Measurements from ENCODE around the gene RTN4IP1. TPM values are rescaled to one million over a fixed set of nuclear protein-coding genes. Genes with fewer than 3 reads are reported as not detected.

Gene RTN4IP1
- total and polyA plus RNA-seq, 2 of the 13 experiments (the other 11 are each of a cell fraction or from before 2014, with no cell fraction given), result 5.5 to 17.2 TPM

DNA sequence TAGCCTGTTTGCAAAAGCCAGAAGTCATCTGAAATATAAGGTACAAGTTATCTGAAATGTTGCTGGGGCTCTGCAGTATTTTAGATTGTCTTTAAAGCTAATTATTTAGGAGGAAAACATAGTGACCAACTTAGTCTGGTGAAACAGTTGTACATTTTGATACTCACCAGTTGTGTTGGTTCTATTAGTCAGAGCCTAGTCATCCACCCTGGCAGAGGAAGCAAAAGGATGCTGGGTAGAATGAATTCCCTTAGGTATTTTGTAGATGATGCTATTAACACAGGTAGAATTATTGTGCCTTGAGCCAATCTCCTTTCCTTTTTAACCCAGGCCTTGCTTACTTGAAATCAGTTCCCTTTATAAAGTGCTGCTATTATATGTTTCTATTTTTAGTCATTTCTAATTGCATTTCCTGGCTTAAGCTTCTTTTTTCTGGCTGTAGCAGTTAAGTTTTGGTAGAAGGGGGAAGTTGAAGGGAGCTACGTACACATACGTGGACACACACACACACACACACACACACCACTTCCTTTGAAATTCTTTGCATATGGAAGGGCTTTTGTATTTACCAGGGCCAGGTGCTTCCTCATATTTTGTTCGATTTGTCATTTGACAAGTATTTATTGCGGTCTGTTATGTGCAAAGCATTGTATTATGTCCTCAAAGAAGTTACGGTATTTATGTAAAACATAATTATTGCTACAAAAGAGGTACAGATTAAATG, 82.4 kb downstream of the RTN4IP1 start:
- 51% methylated on average over 5 of the region's 5 CpGs for WGBS (ENCODE audit: low lambda C conversion rate)
- CTCF ChIA-PET (ENCODE audit: low intra/inter-chr PET ratio, low total read pairs), result no interaction called here
- peaks cover 4 to 25% of the 10 kb centered on the region in 2 experiments; a peak in 4 of 5 replicates for H3K36me3 ChIP-seq (replicated peaks in 1 of 2; ENCODE audit: control insufficient read depth in 1 of 2, insufficient read depth in 2 of 2, low read length in 2 of 2)
- peak; percentile 9; the same call in 1 of the 2 replicates for TF ChIP-seq FOSL2 (CRISPR knock-in tag; IDR thresholded peaks at IDR 0.05)
- TF ChIP-seq ZNF33A (CRISPR knock-in tag; IDR thresholded peaks at IDR 0.05; ENCODE audit: borderline replicate concordance), result no peak
- no peak for TF ChIP-seq ZNF75D (CRISPR knock-in tag; IDR thresholded peaks at IDR 0.05; ENCODE audit: borderline replicate concordance)
- no peak for TF ChIP-seq TARDBP (CRISPR knock-in tag; IDR thresholded peaks at IDR 0.05)
- TF ChIP-seq ZFP36 (IDR thresholded peaks at IDR 0.05; ENCODE audit: borderline replicate concordance, low read depth, low read length, partially characterized antibody), result no peak
- DNase-seq (ENCODE audit: low spot score), result peak; percentile 36
- no peaks in the 10 kb centered on the region for H3K27me3 ChIP-seq (ENCODE audit: control insufficient read depth in 1 of 2, insufficient read depth in 2 of 2, low read length in 2 of 2)
- no TSS peak for BruUV-seq (replicated peaks)
- no peak; the same call in 2 of the 3 replicates for ATAC-seq
- H3K4me2 ChIP-seq (ENCODE audit: low read depth, low read length), result no peak overlapping the region
- no peak overlapping the region for H2AFZ ChIP-seq (ENCODE audit: low read length)
- H3K79me2 ChIP-seq (ENCODE audit: insufficient read depth, low read length), result no peaks in the 10 kb centered on the region
- no peaks in the 10 kb centered on the region for H3K9me3 ChIP-seq (ENCODE audit: low read length)
- H4K20me1 ChIP-seq (ENCODE audit: insufficient read depth, low read length), result no peaks in the 10 kb centered on the region
- no peak for FAIRE-seq
- H3K4me3 ChIP-seq (replicated peaks in 1 of 3; ENCODE audit: insufficient read depth in 1 of 3, low read depth in 2 of 3, low read length in 3 of 3), result no peak overlapping the region
- POLR2A ChIA-PET, result no interaction called here
- peak overlapping the region; percentile 53 for H3K27ac ChIP-seq (ENCODE audit: extremely low read length, insufficient read depth, low read length)
- intact Hi-C loops (cut with micrococcal nuclease; ENCODE audit: unreplicated experiment), result loop anchor here (5.0 kb wide), 1 partner anchor 35 kb away; no protein-coding TSS in a partner anchor
- in situ Hi-C loops (cut with HindIII; ENCODE audit: extremely low pct_ligation_motif_present, low pct_unique_long_range_greater_than_20kb), result no loop called here
- no peak overlapping the region for H3K9ac ChIP-seq (ENCODE audit: insufficient read depth, low read depth, low read length)
- peaks cover 32% of the 10 kb centered on the region for H3K4me1 ChIP-seq (ENCODE audit: insufficient read depth, low read length)

GRCh38 chr6:106546261-106546690, 83.0 kb downstream of the RTN4IP1 start:
- Histone ChIP-seq H3K9me3 (ENCODE audit: low read length) (no peaks in the 10 kb centered on the region), H3K36me3 (replicated peaks in 1 of 2; ENCODE audit: control insufficient read depth in 1 of 2, insufficient read depth in 2 of 2, low read length in 2 of 2) (peaks cover 4 to 20% of the 10 kb centered on the region in 2 experiments; a peak in 4 of 5 replicates), H3K79me2 (ENCODE audit: insufficient read depth, low read length) (no peaks in the 10 kb centered on the region), H3K4me2 (ENCODE audit: low read depth, low read length) (no peak overlapping the region), H3K9ac (ENCODE audit: insufficient read depth, low read depth, low read length) (no peak overlapping the region), H4K20me1 (ENCODE audit: insufficient read depth, low read length) (no peaks in the 10 kb centered on the region), H3K4me1 (ENCODE audit: insufficient read depth, low read length) (peaks cover 38% of the 10 kb centered on the region), H3K27me3 (ENCODE audit: control insufficient read depth in 1 of 2, insufficient read depth in 2 of 2, low read length in 2 of 2) (no peaks in the 10 kb centered on the region), H3K4me3 (replicated peaks in 1 of 3; ENCODE audit: insufficient read depth in 1 of 3, low read depth in 2 of 3, low read length in 3 of 3) (no peak overlapping the region), H2AFZ (ENCODE audit: low read length) (no peak overlapping the region), H3K27ac (ENCODE audit: extremely low read length, insufficient read depth, low read length) (no peak overlapping the region)
- WGBS (ENCODE audit: low lambda C conversion rate), result 94% methylated on average over 2 of the region's 2 CpGs
- ChIA-PET CTCF (ENCODE audit: low intra/inter-chr PET ratio, low total read pairs) (no interaction called here), POLR2A (no interaction called here)
- in situ Hi-C loops (cut with HindIII; ENCODE audit: extremely low pct_ligation_motif_present, low pct_unique_long_range_greater_than_20kb) (no loop called here), intact Hi-C loops (cut with micrococcal nuclease; ENCODE audit: unreplicated experiment) (loop anchor here (5.0 kb wide), 1 partner anchor 34 kb away; no protein-coding TSS in a partner anchor)
- DNase-seq (ENCODE audit: low spot score), result no peak
- no peak for FAIRE-seq
- BruUV-seq (replicated peaks), result no TSS peak
- no peak for ATAC-seq
- TF ChIP-seq RFXANK (CRISPR knock-in tag; IDR thresholded peaks at IDR 0.05) (no peak), RBAK (CRISPR knock-in tag; IDR thresholded peaks at IDR 0.05) (no peak), FOXJ3 (CRISPR knock-in tag; IDR thresholded peaks at IDR 0.05; ENCODE audit: borderline replicate concordance) (no peak), GFI1 (CRISPR knock-in tag; IDR thresholded peaks at IDR 0.05; ENCODE audit: borderline replicate concordance) (no peak), ESRRA (CRISPR knock-in tag; IDR thresholded peaks at IDR 0.05; ENCODE audit: low read depth) (no peak), PRPF4 (IDR thresholded peaks at IDR 0.05; ENCODE audit: low read depth, low read length, poor library complexity, severe bottlenecking) (no peak)
- TF ChIP-seq, protein P1, sequence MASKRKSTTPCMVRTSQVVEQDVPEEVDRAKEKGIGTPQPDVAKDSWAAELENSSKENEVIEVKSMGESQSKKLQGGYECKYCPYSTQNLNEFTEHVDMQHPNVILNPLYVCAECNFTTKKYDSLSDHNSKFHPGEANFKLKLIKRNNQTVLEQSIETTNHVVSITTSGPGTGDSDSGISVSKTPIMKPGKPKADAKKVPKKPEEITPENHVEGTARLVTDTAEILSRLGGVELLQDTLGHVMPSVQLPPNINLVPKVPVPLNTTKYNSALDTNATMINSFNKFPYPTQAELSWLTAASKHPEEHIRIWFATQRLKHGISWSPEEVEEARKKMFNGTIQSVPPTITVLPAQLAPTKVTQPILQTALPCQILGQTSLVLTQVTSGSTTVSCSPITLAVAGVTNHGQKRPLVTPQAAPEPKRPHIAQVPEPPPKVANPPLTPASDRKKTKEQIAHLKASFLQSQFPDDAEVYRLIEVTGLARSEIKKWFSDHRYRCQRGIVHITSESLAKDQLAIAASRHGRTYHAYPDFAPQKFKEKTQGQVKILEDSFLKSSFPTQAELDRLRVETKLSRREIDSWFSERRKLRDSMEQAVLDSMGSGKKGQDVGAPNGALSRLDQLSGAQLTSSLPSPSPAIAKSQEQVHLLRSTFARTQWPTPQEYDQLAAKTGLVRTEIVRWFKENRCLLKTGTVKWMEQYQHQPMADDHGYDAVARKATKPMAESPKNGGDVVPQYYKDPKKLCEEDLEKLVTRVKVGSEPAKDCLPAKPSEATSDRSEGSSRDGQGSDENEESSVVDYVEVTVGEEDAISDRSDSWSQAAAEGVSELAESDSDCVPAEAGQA (IDR thresholded peaks at IDR 0.05; ENCODE audit: low read depth), result no peak
- TF ChIP-seq, protein P1 (CRISPR knock-in tag; IDR thresholded peaks at IDR 0.05; ENCODE audit: borderline replicate concordance), result no peak

Data from HepG2 (cell line).